WI38 (cell line): Measurements from ENCODE around the gene L3MBTL4.

Experiments
- H3K4me3 ChIP-seq: 2 replicates; pipeline ENCODE4 v1.5.1; 2011; ENCODE audit warnings: low read depth, mild to moderate bottlenecking, control low read depth, low read length
- TF ChIP-seq, protein P1 (sequence below): IDR thresholded peaks from 2 replicates; pipeline ENCODE4 v1.5.1; 2012; ENCODE audit warnings: low read depth, mild to moderate bottlenecking, control low read depth, low read length

L3MBTL4 gene

DNA sequence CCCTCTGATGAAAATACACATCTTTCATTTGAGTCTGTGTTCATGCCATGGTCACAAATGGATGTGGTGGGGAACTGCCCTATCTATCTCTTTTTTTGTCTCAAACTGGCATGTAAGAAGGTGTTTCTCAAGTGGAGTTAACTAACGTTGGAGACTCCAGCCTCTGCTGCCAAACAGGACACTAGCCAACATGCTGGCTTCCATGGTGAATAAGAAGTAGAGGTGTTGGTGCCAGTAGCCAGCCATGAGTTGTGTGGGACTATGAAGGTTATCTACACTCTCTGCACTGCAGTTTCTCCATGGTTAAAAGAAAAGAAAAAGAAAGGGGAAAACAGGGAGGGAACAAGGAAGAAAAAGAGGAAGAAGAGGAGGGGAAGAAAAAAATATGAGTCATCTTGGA lies 370.4 kb downstream of the L3MBTL4 start:
- TF ChIP-seq, protein P1, sequence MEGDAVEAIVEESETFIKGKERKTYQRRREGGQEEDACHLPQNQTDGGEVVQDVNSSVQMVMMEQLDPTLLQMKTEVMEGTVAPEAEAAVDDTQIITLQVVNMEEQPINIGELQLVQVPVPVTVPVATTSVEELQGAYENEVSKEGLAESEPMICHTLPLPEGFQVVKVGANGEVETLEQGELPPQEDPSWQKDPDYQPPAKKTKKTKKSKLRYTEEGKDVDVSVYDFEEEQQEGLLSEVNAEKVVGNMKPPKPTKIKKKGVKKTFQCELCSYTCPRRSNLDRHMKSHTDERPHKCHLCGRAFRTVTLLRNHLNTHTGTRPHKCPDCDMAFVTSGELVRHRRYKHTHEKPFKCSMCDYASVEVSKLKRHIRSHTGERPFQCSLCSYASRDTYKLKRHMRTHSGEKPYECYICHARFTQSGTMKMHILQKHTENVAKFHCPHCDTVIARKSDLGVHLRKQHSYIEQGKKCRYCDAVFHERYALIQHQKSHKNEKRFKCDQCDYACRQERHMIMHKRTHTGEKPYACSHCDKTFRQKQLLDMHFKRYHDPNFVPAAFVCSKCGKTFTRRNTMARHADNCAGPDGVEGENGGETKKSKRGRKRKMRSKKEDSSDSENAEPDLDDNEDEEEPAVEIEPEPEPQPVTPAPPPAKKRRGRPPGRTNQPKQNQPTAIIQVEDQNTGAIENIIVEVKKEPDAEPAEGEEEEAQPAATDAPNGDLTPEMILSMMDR: no peak
- no peak overlapping the region for H3K4me3 ChIP-seq

DNA sequence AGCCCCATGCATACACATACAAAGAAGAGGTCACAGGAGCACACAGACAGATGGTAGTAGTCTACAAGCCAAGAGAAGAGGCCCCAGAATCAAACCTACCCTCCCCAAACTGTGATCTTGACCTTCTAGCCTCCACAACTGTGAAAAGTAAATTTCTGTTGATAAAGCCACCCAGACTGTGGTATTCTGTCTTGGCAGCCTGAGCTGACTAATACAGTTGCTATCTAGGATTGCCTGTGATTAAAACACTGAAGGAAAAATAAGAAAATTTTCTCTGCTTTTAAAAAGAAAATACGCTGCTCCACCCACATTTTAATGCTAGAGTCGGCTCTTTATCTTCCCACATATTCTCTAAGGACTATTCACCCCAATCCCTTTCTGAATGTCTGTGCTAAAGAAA lies 375.7 kb downstream of the L3MBTL4 start:
- TF ChIP-seq, protein P1: no peak

DNA sequence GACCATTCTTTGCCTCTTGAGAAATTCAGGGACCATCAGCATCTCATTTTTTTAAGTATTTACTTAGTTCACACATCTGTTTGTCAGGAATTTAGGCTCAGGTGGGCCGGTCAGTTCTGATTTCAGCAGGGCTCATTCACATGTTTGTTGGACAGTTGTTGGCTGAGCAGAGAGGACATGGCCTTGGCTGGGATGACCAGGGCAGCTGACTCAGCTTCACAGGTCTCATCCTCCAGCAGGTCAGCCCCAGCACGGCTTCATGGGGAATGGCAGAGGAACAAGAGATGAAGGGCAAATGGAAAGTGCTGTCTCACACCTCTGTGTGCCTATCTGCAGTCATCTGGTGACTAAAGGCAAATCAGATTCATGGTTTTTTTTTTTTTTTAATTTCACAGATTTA lies 383.3 kb downstream of the L3MBTL4 start:
- TF ChIP-seq, protein P1: no peak
- no peak overlapping the region for H3K4me3 ChIP-seq

More for the DNA sequence above, 375.7 kb downstream of the L3MBTL4 start:
- H3K4me3 ChIP-seq: no peak overlapping the region

DNA sequence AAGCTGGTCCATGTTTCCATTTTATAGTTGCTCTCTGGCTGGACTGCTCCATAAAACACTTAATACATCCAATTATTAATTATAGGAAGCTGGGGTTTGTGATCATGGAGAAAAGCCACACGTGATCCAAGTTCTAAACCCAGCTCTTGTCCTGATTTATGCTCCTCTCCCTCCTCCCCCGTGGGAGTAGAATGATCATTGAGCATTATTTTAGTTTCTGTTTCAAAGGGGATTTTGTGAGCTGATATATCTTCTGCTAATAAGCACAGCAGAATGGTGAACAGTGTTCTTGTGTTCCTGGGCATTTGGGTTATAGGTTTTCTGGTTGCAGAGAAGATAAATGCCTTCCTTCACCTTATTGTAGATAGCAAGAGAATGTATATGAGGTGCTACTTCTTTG lies 383.7 kb downstream of the L3MBTL4 start:
- TF ChIP-seq, protein P1: no peak
- H3K4me3 ChIP-seq: peak overlapping the region; percentile 25; the same call in 1 of the 2 replicates

DNA sequence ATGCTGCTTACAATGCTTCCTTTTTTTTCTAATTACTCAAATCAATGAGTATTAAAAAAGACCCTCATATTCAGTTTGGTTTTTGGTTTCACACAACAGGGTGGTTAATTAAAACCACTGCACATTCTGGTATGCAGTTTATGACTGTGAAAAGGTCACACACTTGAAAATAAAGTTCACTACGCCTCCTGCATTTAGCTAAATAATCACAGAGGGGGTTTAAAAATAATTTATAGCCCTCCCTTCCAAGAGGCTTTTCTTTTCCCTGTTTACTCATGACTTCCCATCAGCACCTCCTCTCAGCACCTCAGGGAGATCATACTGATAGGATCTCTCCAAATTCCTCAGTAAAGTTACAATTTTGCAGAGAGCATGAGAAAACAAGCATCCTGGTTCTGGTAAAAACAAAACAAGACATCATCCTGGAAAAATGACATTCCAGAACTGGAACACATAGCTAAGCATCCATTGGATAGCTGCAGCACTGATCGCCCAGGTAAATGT lies 389.9 kb downstream of the L3MBTL4 start:
- TF ChIP-seq, protein P1: no peak
- H3K4me3 ChIP-seq: no peak overlapping the region

DNA sequence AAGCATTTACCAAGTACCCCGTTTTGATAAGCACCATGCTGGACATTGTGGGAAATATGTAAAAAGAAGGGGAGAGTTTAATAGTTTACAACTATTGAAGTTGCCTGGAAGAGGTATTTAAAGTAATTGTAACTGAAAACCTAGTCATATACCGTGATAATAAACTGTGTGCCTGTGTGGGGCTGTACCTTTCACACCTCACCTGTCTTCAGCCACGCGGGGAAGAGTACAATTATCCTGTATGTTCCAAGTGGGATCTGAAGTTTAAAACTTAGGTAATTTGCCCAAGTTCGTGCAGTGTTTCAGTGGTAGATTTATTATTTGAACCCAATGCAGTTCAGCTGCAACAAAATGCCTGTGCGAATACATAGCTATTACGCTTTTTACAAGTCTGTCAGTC lies 391.2 kb downstream of the L3MBTL4 start:
- no peak overlapping the region for H3K4me3 ChIP-seq
- TF ChIP-seq, protein P1: no peak

DNA sequence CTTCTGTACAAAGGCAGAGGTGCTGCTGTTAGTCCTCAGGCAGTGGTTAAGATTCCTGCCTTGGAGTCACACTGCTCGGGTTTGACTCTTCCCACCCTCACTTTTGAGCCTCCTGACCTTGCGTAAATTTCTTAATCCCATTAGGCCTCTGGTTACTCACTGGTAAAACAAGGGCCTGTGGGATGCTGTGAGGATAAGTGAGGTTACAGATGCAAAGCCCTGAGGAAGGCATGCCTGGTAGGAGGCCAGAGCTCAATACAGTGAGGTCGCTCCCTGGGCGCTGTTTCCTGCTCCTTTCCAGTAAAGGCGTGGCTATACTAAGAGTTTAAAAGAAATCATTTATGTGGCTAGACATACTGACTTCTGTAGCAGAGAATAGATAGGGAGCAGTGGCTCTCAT lies 391.9 kb downstream of the L3MBTL4 start:
- TF ChIP-seq, protein P1: no peak
- H3K4me3 ChIP-seq: no peak overlapping the region
